GM04503 (cell line): ENCODE results near the gene RALBP1.
"Not testable (repeated sequence)": the region's sequence is repeated elsewhere in the genome, so short reads cannot be mapped to it uniquely, and the experiment has no call there.

ENCODE experiments used
- DNase-seq: peaks from one replicate; pipeline ENCODE4 v3.0.0-alpha.2; 2012; ENCODE audit warnings: low read depth

Gene RALBP1

DNA sequence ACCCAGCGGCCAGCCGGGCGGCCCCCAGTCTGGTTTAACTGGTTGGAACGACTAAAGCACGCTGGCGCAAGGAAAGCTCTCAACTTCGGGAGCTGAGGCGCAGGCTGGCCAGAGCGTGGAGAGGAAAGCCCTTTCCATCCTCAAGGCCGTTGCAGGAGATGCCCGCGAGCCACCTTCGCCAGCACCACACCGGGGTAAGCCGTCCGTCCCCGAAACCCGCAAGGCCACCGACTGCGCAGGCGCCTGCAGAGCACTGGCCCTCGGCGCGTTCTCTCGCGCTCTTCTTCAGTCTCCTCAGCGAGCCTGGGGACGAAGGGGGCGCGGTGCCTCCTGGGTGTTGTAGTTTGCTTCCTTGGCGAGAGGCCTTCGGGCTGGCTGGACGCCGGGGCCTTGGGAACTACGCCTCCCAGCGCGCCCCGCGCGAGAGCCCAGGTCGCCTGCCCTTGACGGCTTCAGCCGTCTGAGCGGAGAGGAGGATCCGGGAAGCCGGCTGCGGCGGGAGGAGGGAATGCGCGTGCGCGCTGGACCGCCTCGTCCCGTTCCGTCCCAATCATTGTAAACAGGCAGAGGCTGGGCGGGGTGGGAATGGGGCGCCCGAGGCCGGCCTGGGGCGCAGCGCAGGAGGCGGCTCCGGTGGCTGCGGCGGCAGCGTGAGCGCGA, at the start of gene RALBP1:
Gene RALBP1, plus strand, starts transcription at position 531 of the 660 bp plus-strand sequence. CDS start 37,533 bp downstream, outside the sequence.
- peak; percentile 96 for DNase-seq

DNA sequence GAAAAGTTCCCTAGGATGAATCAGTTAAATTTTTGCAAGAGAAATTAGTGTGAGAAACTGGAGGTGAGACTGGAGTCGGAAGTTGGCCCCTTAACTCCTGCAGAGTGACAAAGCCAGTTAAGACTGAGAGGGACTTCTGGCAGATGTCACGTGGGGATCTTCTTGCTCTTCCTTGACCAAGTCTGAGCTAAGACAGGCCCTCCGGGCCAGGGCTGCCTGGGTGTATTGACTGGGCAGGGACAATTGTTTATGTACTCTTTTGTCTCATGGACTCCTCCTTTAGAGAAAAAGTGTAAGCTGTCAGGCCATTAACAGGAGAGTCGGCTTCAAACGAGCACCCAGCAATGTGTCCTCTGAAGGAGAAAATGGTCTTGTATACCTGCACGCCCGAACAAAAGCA, 48.6 kb upstream of the RALBP1 start:
- no peak for DNase-seq

DNA sequence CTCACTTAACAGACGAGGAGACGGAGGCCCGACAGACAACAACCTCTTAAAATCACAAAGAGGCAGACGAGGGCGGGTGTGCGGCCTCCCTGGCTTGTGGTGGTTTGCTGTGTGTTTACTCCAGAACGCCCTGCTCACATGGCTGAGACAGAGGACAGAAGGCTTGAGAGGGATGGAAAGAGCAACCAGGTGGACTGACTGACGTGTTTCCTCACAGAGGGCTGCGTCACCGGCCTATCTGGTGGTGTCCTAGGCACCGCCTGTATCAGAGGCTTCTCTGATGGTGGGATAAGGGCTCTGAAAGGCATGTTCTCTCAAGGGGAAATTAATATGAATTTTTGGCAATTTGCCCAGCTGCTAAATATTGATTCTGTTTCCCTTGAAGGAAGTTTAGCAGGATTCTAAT, 47.0 kb upstream of the RALBP1 start:
- no peak for DNase-seq

- no peak for DNase-seq
Observed at GRCh38 chr18:9428862-9429661, 46.3 kb upstream of the RALBP1 start.

DNA sequence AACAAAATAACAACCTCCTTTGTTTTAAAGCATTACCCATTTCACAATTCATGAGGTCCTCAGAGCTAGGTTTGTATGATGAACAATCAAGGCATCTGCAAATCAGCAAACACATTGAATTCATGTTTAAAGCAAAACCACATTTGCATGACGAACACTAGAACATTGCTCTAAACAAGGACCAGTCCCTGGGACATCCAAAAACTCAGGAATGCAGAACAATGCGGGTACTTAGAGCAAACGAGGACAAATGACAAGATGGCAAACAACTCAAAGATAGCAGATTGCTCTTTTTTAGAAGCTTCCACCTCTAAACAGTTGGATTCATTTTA, 45.7 kb upstream of the RALBP1 start:
- peak; percentile 69 for DNase-seq

GRCh38 chr18:9430315-9430714, 45.0 kb upstream of the RALBP1 start:
- DNase-seq, result not testable (repeated sequence)

DNA sequence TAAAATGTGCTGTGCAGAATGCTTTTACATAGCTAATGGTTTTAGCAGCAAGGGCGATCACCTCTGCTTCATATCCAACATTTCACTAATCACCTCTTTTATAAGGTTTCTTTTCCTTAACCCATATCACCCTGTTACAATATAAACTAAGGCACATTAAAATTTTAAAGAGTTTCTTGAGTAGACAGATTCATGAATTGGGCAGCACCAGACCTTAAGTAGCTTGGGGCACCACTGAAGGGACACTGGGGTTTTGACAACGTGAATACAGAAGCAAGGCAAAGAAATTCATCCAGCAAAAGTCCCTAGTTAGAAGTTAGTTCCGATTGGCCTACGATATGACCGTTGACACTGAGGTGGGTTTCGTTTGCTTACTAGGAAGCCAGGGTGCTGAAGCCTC, 44.0 kb upstream of the RALBP1 start:
- DNase-seq, result no peak

- DNase-seq, result not testable (repeated sequence)
Observed at GRCh38 chr18:9433122-9433521, 42.2 kb upstream of the RALBP1 start.

DNA sequence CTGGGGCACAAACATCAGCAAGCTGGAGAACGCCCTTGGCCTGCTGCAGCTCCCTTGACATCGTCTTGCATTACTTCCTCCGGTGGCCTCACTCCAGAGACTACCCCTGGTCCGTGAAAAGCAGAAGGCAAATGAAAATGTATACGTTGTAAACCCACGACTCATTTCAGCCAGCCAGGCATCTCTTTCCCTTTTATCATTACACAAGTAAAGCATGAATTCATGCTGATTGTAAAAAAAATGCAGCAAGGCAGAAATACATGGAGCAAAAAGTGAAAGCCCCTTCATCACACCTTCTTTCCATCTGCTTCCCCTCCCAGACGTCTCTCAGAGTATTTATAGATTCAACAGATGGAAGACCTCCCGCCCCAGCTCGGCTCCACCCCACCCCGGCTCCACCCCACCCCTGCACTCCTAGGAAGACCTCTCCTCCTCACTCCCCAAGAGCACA, 41.6 kb upstream of the RALBP1 start:
- DNase-seq, result no peak

GRCh38 chr18:9434122-9434701, 41.1 kb upstream of the RALBP1 start:
- DNase-seq, result no peak

DNA sequence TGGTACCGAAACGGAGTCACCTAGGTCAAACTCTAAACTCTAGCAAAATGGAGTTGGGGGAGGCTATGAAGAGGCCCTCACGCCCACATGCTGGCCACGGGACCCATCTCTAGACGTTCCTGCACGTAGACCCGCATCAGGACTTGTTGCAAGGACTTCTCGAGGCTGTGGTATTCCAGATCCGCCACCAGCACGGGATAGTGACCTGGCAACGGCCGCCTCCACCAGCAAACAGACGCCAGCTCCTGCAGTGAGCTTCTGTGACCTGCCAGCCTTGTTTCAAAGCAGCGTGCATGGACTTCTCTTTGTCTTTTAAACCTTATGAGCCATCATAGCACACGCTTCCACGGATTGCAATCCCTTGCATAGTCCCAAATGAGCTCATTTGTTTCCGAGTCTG, 40.3 kb upstream of the RALBP1 start:
- DNase-seq, result no peak

DNA sequence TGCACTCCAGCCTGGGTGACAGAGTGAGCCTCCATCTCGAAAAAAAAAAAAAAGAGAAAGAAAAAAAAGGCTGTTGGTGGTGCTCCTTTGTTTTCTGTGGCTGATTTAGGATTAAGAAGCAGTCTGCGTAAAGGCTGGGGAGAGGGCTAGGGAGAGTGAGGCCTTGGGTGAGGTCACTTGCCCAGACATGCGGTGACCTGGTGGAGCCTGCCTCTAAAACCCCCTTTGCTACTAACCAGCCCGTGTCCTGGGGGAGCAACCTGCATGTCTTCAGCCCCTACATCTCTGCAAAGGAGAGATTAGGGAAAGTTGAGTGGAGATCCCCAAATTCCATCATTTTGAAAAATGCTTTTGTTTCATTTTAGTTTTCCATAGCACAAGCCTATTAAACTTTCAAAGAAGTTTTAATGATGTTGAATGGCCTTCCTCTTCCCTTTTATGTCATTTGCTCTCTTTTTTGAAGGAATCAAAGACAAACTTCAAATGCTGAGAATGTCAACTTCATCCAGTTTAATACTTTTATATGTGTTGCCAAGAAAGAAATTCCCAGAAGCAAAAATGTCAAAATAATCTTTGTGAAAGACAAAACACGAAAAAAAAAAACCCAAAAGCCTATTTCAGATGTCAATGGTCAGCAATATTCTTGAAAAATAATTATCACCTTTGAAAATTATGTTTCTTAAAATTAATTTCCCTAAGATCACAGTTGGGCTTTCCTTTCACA, 38.9 kb upstream of the RALBP1 start:
- no peak for DNase-seq

DNA sequence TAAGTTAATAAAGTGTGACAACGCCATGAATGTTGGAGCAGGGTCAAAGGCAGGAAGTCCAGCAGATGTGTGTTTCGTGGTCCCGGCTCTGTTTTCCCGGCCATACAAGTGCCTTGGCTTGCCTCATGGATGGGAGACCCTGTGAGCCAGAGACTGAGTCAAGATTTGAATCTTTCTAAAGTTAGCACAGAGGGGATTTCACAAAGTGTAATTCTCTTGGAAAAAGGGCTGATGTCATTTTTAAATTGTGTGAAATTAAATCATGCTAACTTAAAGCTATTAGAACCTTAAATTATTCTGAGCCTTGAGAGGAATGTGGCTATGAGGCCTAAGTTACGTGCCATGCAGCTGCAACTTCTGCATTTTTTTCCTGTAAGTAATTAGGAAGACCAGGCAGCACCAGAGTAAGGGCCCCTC, 38.3 kb upstream of the RALBP1 start:
- DNase-seq, result peak; percentile 31

DNA sequence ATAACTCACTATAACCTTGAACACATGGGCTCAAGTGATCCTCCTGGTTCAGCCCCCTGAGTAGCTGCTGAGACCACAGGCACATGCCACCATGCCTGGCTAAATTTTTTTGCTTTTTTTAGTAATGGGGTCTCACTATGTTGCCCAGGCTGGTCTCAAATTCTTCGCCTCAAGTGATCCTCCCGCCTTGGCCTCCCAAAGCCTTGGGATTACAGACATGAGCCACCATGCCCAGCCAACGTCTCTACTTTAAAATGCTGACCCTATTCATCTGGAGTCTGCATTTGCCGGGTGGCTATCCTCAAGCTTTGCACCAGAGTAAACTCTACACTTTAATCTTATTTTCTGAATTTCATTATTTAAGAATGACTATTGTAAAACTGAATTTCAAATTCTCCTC, 37.6 kb upstream of the RALBP1 start:
- no peak for DNase-seq

- no peak for DNase-seq
Observed at GRCh38 chr18:9441061-9441460, 34.3 kb upstream of the RALBP1 start.

GRCh38 chr18:9444549-9444948, 30.8 kb upstream of the RALBP1 start:
- no peak for DNase-seq

GRCh38 chr18:9446839-9447238, 28.5 kb upstream of the RALBP1 start:
- DNase-seq, result no peak

DNA sequence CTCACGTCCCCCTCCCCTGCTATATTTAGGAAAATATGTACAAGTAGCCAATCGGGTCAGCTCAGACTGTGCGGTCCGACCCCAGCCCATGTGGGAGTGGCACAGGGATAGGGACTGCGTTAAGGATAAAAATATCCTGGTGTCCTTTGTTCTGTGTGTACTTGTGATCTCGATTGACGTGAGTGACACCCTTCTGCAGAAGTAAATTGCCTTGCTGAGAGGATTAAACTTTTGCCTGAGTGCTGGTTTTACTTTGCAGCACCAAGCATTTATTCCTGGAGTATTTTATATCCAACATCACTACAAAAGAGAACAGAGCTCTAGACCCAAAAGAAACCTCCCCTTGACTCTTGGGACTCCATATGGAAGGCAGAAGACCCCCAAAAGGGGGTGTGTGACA, 28.0 kb upstream of the RALBP1 start:
- no peak for DNase-seq

DNA sequence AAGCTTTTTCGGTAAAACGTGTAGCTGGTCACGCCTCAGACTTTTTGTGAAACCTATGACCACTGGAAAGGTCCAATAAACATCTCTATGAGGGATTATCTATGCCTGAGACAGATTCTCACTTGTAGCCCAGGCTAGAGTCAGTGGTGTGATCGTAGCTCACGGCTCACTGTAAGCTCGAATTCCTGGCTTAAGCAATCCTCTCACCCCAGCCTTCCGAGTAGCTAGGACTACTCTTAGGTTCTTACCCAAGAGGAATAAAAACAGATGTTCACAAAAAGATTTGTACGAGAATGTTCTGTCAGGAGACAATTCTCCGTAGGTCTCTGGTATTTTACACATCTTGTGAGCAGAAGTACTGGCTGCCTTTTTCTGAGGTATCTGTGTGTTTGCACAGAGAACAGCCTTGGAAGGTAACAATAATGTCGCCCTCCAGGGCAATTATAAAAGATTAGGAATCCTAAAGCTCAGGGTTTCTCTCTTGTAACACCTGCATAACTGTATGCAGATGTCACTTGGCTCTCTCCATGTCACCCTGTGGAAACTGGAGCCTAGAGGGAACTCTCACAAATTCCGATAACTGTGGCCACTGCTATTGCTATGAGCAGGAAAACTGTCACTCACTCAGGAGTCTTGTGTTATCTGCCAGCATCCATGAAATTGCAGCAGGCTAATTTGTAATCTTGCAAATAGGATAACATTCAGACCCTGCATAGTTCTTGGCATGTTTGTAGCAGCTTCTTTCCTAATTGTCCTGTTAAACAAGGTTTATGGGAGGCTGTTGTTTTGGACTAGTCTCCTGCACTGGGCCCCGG, 25.5 kb upstream of the RALBP1 start:
- DNase-seq, result peak; percentile 10

DNA sequence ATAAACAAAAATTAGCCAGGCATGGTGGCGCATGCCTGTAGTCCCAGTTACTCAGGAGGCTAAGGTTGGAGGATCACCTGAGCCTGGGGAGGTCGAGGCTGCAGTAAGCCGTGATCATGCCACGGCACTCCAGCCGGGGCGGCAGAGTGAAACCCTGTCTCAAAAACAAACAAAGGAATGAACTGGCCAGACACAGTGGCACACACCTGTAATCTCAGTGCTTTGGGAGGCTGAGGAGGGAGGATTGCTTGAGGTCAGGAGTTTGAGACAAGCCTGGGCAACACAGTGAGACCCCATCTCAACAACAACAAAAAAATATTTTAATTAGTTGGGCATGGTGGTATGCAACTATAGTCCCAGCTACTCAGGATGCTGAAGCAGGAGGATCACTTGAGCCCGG, 24.4 kb upstream of the RALBP1 start:
- not testable (repeated sequence) for DNase-seq

- no peak for DNase-seq
Observed at GRCh38 chr18:9453283-9453682, 22.0 kb upstream of the RALBP1 start.
